K562 (cell line): Measurements from ENCODE around the gene GINS3. TPM values are rescaled to one million over a fixed set of nuclear protein-coding genes. Genes with fewer than 3 reads are reported as not detected.

Experiments used
- AFF1 ChIP-seq, 2 experiments: fragments of 450-650 bp; IDR thresholded peaks; 2 replicates each; pipeline ENCODE4 v1.6.1; 2018; ENCODE audit warnings: mild to moderate bottlenecking in 2 of 2, low read depth in 1 of 2; ENCODE audit not compliant: partially characterized antibody in 2 of 2
- ARID1B ChIP-seq: fragments of 450-650 bp; IDR thresholded peaks from 2 replicates; pipeline ENCODE4 v1.6.1; 2016; ENCODE audit warnings: antibody characterized with exemption, mild to moderate bottlenecking, inconsistent platforms
- BACH1 ChIP-seq: fragments of 200-800 bp; sonication (Bioruptor generic); IDR thresholded peaks from 2 replicates; pipeline ENCODE4 v1.6.1; 2016; ENCODE audit warnings: missing genetic modification characterization, missing compliant biosample characterization
- CTBP1 ChIP-seq: fragments of 450-650 bp; IDR thresholded peaks from 2 replicates; pipeline ENCODE4 v1.6.1; 2016; ENCODE audit warnings: borderline replicate concordance
- FOXA3 ChIP-seq, 2 experiments: fragments of 450-650 bp in 1 of 2; sonication (generic) in 1 of 2; formaldehyde crosslinking; IDR thresholded peaks in 1 of 2; conservative IDR thresholded peaks in 1 of 2; 2 replicates each; pipeline versions ENCODE4 v1.4.0 to v1.8.0; 2020 to 2022; ENCODE audit warnings: mild to moderate bottlenecking in 2 of 2, missing genetic modification reagents in 1 of 2
- JUND ChIP-seq, 2 experiments: IDR thresholded peaks; 2 replicates in 1 of 2; 3 replicates in 1 of 2; pipeline ENCODE4 v1.6.1; 2011; ENCODE audit warnings: borderline replicate concordance in 2 of 2, low read depth in 2 of 2, low read length in 2 of 2, improper control_type of control experiment in 1 of 2, missing biosample characterization in 1 of 2, missing genetic modification characterization in 1 of 2, missing genetic modification reagents in 1 of 2
- LCOR ChIP-seq: sonication (generic); formaldehyde crosslinking; IDR thresholded peaks from 2 replicates; pipeline ENCODE4 v1.8.0; 2022; ENCODE audit warnings: mild to moderate bottlenecking, missing genetic modification reagents
- MECOM ChIP-seq: fragments of 250-450 bp; sonication (Bioruptor Pico); IDR thresholded peaks from 2 replicates; pipeline ENCODE4 v1.8.0; 2022; ENCODE audit warnings: inconsistent platforms
- MEIS2 ChIP-seq: fragments of 450-650 bp; IDR thresholded peaks from 2 replicates; pipeline ENCODE4 v1.6.1; 2014; ENCODE audit warnings: mild to moderate bottlenecking; ENCODE audit not compliant: partially characterized antibody
- NCOR1 ChIP-seq: fragments of 450-650 bp; IDR thresholded peaks from 2 replicates; pipeline ENCODE4 v1.6.1; 2016; ENCODE audit warnings: mild to moderate bottlenecking, moderate library complexity
- NEUROD1 ChIP-seq: fragments of 150-350 bp; IDR thresholded peaks from 2 replicates; pipeline ENCODE4 v1.6.1; 2014; ENCODE audit warnings: borderline replicate concordance, low read length, low read depth; ENCODE audit not compliant: partially characterized antibody
- NFIC ChIP-seq: fragments of 450-650 bp; IDR thresholded peaks from 2 replicates; pipeline ENCODE4 v1.6.1; 2017; ENCODE audit warnings: mild to moderate bottlenecking, inconsistent platforms
- PHF20 ChIP-seq: fragments of 450-650 bp; IDR thresholded peaks from 2 replicates; pipeline ENCODE4 v1.6.1; 2018; ENCODE audit not compliant: partially characterized antibody
- PHF21A ChIP-seq: fragments of 450-650 bp; IDR thresholded peaks from 2 replicates; pipeline ENCODE4 v1.6.1; 2017; ENCODE audit warnings: low read depth, borderline replicate concordance
- RBM17 ChIP-seq: fragments of 200-400 bp; formaldehyde crosslinking; IDR thresholded peaks from 2 replicates; pipeline ENCODE4 v1.6.1; 2017; ENCODE audit warnings: low read depth, mild to moderate bottlenecking, low read length, borderline replicate concordance
- SMARCA4 ChIP-seq: fragments of 450-650 bp; IDR thresholded peaks from 2 replicates; pipeline ENCODE4 v1.6.1; 2016
- TCF7 ChIP-seq: sonication (generic); IDR thresholded peaks from 2 replicates; pipeline ENCODE4 v1.6.1; 2016; ENCODE audit warnings: antibody characterized with exemption, borderline replicate concordance
- polyA plus RNA-seq, 8 experiments: library from polyadenylated mRNA; depleted of rRNA in 4 of 8; stranded (reverse) in 5 of 8; unstranded in 3 of 8; fragments of >200 nt; fragmentation: Nextera tagmentation in 2 of 8; fragmentation: Illumina TruSeq in 1 of 8; extraction: Ambion mirVana in 2 of 8; extraction: Trizol in 1 of 8; gene quantifications; 2 replicates each; pipeline versions ENCODE4 v1.2.1 to v1.2.3, GENCODE V29; 2011 to 2014; ENCODE audit warnings: inconsistent platforms in 1 of 8, missing spikeins in 1 of 8
- total RNA-seq, 7 experiments: library from RNA; depleted of rRNA in 6 of 7; stranded (reverse); fragments of >200 nt in 6 of 7; fragmentation: Illumina TruSeq in 2 of 7; extraction: Trizol in 2 of 7; gene quantifications; 2 replicates each; pipeline versions ENCODE4 v1.2.1 to v1.2.3, GENCODE V29; 2011 to 2021; ENCODE audit warnings: low replicate concordance in 1 of 7

GINS3 gene
- total and polyA plus RNA-seq, 9 of the 15 experiments (the other 6 are each of a cell fraction or from before 2014, with no cell fraction given) = 17.8 to 31.9 (median 25.4) TPM

GRCh38 chr16:58451945-58452401, 59.7 kb downstream of the GINS3 start (continued):
- TF ChIP-seq AFF1 (IDR thresholded peaks at IDR 0.05; ENCODE audit: low read depth in 1 of 2, partially characterized antibody in 2 of 2) (no peak), LCOR (peak; percentile 67; the same call in 1 of the 2 replicates), MEIS2 (peak; percentile 96), PHF21A (no peak), CTBP1 (0 out of 2 replicates have a peak, but pooled peaks have one; percentile 16), JUND (IDR thresholded peaks at IDR 0.05; ENCODE audit: borderline replicate concordance, low read depth, low read length) (peak; percentile 46; the same call in 1 of the 2 replicates), JUND (tag; IDR thresholded peaks at IDR 0.05; ENCODE audit: borderline replicate concordance, low read depth, low read length) (peak; percentile 60; the same call in 2 of the 3 replicates), NFIC (0 out of 2 replicates have a peak, but pooled peaks have one; percentile 16), BACH1 (tag) (peak; percentile 15; the same call in 1 of the 2 replicates), NEUROD1 (peak; percentile 21), SMARCA4 (peak; percentile 58; the same call in 1 of the 2 replicates), NCOR1 (peak; percentile 54), RBM17 (no peak), FOXA3 (CRISPR knock-in tag; conservative IDR thresholded peaks at IDR 0.05 in 1 of 2, IDR thresholded peaks at IDR 0.05 in 1 of 2) (peak in 1 of 2 experiments; percentile 65; a peak in 2 of 4 replicates), TCF7 (no peak), ARID1B (peak; percentile 69), MECOM (CRISPR knock-in tag) (peak; percentile 48; the same call in 1 of the 2 replicates), PHF20 (no peak)
